Fibroblast of villous mesenchyme (primary cell): ENCODE measurements around the gene ATXN7. TPM values are rescaled to one million over a fixed set of nuclear protein-coding genes. Genes with fewer than 3 reads are reported as not detected.

Experiments used
- DNase-seq: peaks from one replicate; pipeline ENCODE4 v3.0.0-alpha.2; 2010; ENCODE audit warnings: low read depth
- H3K4me3 ChIP-seq: 2 replicates; pipeline ENCODE4 v1.5.1; 2011; ENCODE audit warnings: low read depth, mild to moderate bottlenecking, low read length
- total RNA-seq: library from RNA; depleted of rRNA; stranded (reverse); fragments of >200 nt; gene quantifications from 2 replicates; pipeline ENCODE4 v1.2.3, GENCODE V29; 2012
- TF ChIP-seq, protein P1 (sequence below): IDR thresholded peaks from 2 replicates; pipeline ENCODE4 v1.5.1; 2012; ENCODE audit warnings: low read depth, mild to moderate bottlenecking, low read length; ENCODE audit not compliant: insufficient read depth

Gene ATXN7
- total RNA-seq, 1 donor = 14.7 TPM

DNA sequence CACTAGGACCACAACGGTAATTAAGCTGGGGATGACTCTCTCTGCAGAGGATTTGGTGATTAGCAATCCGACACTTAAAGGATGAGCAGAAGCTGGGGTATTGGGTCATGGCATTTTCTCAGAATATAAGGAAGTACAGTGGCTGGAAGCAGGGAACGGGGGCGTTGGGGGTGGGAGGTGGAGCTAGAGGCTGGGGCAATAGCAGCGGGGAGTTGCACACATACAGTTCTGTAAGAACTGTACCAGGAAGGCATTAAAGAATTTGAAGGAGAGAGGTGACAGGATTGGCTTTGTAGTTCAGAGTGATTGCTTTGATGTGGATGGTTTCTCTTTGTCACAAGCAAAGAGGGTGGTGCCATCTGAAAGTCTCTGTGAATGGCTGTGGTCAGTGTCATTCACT is 131.4 kb downstream of the ATXN7 start:
- TF ChIP-seq, protein P1, sequence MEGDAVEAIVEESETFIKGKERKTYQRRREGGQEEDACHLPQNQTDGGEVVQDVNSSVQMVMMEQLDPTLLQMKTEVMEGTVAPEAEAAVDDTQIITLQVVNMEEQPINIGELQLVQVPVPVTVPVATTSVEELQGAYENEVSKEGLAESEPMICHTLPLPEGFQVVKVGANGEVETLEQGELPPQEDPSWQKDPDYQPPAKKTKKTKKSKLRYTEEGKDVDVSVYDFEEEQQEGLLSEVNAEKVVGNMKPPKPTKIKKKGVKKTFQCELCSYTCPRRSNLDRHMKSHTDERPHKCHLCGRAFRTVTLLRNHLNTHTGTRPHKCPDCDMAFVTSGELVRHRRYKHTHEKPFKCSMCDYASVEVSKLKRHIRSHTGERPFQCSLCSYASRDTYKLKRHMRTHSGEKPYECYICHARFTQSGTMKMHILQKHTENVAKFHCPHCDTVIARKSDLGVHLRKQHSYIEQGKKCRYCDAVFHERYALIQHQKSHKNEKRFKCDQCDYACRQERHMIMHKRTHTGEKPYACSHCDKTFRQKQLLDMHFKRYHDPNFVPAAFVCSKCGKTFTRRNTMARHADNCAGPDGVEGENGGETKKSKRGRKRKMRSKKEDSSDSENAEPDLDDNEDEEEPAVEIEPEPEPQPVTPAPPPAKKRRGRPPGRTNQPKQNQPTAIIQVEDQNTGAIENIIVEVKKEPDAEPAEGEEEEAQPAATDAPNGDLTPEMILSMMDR = no peak
- H3K4me3 ChIP-seq = no peak overlapping the region
- DNase-seq = no peak

DNA sequence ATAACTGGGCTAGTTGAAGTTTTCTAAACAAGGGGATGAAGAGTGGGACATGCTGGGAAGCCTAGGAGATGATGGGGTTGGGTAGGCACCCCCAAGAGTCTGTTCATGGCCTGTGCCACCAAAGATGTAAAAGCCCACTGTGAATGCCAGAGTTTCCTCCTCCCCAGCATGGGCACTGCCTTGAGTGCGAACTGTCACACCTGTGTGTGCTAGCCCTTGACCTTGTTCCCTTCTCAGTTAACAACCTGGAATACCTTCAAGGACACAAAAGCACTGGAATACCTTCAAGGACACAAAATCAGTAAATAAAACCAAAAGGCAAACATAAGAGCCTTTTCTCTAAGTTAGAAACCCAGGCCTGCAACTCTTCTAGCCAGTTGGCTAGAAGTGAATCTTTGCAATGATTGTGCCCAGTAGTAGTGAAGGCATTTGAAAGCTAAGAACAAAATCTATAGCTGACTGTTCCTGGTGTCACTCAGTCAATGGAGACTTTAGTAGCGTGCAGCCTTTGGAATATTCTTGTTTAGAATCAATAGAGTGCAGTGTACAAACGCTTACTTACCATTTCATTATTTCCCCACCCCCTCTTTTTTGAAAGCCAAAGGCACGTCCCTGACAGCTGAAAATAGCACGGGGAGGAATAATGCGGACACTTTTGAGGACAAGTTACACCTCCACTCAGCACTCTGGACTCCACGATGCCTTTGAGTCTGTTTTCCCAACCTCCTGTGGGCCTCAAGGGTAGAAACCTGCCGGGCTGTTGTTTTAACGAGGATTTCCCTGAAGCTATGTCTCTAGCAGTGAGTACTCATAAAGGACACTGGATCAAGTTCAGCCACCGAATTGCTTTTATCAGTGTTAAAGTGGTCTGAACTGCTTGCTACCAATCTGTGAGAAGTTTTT is 135.4 kb downstream of the ATXN7 start:
- DNase-seq = no peak
- H3K4me3 ChIP-seq = no peak overlapping the region
- TF ChIP-seq, protein P1 = no peak

GRCh38 chr3:64000453-64001055 is 136.9 kb downstream of the ATXN7 start:
- DNase-seq = no peak
- TF ChIP-seq, protein P1 = no peak
- no peak overlapping the region for H3K4me3 ChIP-seq

DNA sequence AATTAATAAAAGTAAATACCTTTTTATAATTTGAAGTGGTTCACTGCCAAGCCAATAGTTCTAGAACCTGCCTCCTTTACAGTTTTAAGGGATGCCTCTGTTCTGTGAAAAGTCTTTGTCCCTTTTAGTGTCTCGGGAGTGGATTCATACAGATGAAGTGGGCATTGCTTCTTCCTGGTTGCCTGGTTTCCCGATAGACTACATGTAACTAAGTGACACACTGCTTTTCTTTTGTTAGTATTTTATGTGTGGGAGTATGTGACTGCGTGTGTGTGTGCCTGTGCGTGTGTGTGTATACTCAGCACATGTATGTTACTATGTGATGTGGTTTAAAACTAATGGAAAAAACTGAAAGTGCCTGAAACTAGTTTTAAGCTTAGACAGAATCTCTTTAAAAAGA is 138.6 kb downstream of the ATXN7 start:
- DNase-seq = no peak
- TF ChIP-seq, protein P1 = no peak
- H3K4me3 ChIP-seq = no peak overlapping the region

DNA sequence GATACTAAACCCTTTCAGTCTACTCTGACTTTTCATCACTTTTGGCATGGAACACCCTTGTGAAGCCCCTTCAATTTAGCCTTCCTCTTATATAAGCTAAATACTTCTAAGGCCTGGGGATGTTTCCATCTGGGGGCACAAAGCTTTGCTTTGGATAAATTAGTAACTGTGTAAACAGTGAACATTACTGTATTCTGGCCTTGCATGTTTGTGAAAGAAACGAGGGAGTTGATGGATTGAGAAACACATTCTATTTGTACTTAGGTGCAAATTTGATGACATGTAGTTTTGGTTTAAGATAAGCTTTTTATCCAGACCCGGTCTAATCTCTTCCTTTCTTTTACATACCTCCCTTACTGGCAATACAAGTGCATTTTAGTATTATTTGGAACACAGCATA is 139.9 kb downstream of the ATXN7 start:
- TF ChIP-seq, protein P1 = no peak
- no peak for DNase-seq
- no peak overlapping the region for H3K4me3 ChIP-seq

DNA sequence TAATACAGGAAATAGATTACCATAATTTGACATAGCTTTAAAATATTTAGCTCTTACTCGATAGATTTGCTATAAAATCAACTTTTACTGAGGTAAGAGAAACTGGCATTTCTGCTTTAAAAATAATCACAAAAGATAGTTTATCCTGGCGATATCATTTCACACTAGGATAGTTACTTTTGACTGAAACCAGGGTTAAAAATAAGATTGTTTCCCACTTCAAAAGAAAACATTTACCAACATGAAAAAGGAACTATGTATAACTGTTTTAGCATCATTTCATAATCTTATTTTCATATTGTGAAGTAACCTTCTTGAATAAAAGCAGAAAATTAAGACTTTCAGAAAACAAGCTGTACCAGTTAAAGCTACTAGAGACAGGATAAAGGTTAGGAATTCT is 144.3 kb downstream of the ATXN7 start:
- TF ChIP-seq, protein P1 = no peak
- no peak for DNase-seq

More for the DNA sequence above, 144.3 kb downstream of the ATXN7 start:
- no peak overlapping the region for H3K4me3 ChIP-seq
